ENCODE data around the gene RHOV.
"Not testable (repeated sequence)": the region's sequence is repeated elsewhere in the genome, so short reads cannot be mapped to it uniquely, and the experiment has no call there.

The RHOV gene

GRCh38 chr15:40871749-40872617, 2.1 kb downstream of the RHOV start:
- no peak for DNase-seq

- no peak for DNase-seq
Observed at GRCh38 chr15:40870716-40871115, 3.3 kb downstream of the RHOV start.

DNA sequence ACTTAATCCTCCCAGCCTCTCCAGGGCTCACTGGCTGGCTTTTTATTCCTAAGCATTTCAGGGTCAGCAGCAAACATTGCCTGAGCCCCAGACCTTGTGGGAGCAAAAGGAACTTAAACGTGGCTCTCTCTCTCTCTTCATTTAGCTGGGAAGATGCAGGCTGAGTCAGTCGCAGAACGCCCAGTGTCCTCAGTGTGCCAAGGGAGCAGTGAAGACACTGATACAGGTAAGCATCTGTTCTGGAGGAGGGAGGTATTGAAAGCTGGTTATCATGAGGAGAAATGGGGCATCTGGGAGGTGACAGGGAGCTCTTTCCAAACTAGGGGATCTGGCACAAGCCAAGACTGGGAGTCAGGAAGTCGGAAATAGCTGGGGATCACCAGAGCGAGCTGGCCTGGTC, 4.3 kb downstream of the RHOV start:
- no peak for DNase-seq

- DNase-seq = no peak
Observed at GRCh38 chr15:40867199-40867598, 6.8 kb downstream of the RHOV start.

DNA sequence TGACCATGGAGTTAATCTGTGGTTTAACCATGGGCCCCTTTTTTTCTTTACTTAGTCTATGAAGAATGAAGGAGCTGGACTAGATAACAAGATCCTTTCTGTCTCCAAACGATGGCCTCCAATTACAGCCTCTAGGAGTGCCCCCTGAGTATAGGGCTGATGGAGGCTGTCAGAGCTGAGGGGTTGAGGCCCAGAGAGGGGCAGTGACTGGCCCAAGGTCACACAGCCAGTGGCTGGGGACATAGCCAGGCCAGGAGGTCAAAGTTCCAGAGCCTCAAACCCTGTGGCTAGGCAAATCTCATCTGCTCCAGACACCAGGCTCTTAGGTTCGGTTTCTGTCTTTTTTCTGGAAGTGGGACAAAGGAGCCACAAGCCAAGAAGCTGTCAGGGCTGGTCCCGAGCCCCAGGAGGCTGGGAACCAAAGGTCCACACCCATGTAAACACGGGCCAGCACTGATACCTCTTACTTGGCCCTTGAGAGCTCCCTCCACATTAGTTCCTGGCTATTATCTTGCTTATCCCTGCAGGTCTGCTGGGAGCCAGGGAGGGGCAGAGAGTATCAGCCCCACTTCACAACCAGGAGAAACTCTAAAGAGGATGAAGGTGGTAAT, 10.3 kb downstream of the RHOV start:
- no peak for DNase-seq

DNA sequence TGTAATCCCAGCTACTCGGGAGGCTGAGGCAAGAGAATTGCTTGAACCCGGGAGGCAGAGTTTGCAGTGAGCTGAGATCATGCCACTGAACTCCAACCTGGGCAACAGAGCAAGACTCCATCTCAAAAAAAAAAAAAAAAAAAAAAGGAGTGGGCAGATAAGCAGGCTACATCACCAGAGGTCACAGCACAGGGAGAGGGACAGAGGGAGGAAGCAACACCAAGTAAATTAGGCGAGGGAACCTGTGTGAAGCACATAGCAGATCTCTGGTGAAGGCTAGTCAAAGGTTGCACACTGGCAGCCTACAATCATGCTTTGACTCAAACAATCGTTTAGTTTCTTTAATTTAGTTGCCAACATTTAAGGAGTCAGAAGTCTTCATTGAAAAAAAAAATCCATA, 12.9 kb downstream of the RHOV start:
- not testable (repeated sequence) for DNase-seq

DNA sequence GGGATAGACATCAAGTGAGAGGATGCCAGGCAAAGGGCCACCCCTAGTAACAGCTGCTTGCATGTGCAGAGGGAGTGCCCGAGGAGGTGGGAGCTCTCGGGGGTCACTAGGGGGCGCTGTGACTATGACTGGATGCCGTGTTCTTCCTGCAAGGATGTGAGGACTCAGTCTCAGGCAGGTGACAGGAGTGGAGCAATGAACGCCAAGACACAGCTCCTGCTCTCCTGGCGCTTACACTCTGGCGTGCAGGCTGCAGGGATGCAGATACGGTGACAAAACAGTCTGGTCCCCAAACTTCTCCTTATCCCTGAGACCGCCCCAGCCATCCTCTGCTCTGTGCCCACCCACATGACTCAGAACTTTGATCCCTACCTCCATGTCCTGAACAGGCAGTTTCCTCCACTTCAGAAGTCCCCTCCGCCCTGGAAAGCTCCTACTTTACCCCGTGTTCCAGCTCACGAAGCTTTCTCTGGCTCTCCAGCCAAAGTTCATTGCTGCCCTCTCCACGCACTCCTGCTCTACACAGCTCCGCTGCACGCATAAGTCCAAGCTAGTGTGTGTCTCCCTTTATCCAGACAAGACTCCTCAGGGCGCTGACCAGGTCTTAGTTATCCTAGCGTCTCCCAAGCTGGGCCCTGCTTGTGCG, 14.7 kb downstream of the RHOV start:
- peak; percentile 18 for DNase-seq

DNA sequence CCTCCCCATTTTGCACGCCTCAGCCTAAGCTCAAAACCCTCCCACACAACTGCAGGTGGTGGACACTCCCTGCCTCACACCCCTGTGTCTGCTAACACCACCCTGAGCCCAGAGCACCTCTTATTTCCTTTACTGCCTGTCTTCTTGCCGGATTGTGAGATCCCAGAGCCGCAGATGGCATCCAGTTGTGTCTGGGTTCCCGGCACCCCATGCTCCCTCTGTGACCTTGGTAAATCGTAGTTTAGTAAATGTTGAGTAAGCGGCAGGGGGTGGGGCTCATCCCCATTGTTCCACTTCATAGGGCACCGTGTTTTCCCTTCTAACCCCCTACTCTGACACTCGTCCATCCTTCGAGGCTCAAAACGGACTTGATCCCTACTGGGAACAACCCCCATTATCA, 15.3 kb downstream of the RHOV start:
- DNase-seq = no peak

GRCh38 chr15:40857601-40858341, 16.3 kb downstream of the RHOV start:
- DNase-seq = peak; percentile 33

DNA sequence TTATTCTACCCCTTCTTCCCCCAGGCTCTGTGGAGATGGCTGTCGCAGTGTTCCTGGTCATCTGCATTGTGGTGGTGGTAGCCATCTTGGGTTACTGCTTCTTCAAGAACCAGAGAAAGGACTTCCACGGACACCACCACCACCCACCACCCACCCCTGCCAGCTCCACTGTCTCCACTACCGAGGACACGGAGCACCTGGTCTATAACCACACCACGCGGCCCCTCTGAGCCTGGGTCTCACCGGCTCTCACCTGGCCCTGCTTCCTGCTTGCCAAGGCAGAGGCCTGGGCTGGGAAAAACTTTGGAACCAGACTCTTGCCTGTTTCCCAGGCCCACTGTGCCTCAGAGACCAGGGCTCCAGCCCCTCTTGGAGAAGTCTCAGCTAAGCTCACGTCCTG, 17.3 kb downstream of the RHOV start:
- no peak for DNase-seq

- no peak for DNase-seq
Observed at GRCh38 chr15:40855706-40856234, 18.3 kb downstream of the RHOV start.

DNA sequence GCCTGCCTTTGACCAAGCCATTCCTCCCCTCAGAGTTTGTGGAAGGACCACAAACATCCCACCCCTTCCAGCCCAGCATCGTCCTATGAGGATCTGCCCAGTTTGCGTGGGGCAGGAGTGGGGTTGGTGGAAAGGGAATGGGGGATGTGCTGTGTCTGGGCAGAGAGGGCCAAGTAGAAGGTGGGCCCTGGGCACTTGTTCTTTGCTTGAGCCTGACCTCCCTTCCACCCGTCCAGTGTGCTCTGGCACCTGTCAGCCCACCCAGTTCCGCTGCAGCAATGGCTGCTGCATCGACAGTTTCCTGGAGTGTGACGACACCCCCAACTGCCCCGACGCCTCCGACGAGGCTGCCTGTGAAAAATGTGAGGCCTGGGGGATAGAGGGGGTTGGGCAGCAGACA, 19.9 kb downstream of the RHOV start:
- DNase-seq = no peak

DNA sequence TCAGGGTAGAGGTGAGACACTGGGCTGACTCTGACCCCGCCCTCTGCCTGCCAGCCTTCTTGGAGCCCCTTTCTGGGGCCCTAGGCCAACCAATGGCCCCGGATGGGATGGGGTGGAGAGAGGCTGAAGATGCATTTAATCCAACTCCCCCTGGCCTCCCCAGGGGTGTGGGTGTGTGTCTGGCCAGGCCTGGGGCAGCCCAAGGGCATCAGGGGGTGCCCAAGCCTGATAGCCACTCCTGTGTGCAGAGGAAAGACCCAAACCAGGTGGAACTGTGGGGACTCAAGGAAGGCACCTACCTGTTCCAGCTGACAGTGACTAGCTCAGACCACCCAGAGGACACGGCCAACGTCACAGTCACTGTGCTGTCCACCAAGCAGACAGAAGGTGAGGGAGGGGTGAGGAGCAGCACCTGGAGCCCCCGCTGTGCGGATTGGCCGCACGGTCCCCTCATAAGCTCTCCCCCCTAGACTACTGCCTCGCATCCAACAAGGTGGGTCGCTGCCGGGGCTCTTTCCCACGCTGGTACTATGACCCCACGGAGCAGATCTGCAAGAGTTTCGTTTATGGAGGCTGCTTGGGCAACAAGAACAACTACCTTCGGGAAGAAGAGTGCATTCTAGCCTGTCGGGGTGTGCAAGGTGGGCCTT, 20.7 kb downstream of the RHOV start:
- no peak for DNase-seq

- no peak for DNase-seq
Observed at GRCh38 chr15:40852529-40852928, 21.5 kb downstream of the RHOV start.

DNA sequence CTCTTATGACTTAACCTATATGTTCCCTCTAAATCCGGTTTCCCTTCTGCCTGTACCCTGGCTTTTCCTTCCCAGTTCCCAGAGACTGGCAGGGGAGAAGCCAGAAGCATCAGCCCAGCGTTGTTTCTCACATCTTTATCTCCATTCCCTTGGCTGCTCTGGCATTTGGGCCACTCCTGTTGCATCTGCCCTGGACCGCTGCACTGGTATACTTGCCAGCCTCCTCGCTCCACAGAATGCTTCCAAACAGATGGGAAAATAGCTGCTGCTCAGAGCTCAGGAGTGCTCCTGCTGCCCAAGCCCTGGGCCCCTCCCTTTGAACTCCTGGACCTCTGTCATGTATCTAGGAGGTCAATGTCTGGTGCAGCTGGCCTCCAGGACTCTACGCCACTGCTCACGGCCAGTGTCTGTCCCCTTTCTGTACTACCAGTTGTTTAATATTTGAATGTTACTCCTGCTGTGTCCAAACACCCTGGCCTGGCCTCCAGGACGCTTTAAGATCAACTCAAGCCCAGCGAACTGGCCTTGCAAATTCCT, 23.4 kb downstream of the RHOV start:
- DNase-seq = no peak

DNA sequence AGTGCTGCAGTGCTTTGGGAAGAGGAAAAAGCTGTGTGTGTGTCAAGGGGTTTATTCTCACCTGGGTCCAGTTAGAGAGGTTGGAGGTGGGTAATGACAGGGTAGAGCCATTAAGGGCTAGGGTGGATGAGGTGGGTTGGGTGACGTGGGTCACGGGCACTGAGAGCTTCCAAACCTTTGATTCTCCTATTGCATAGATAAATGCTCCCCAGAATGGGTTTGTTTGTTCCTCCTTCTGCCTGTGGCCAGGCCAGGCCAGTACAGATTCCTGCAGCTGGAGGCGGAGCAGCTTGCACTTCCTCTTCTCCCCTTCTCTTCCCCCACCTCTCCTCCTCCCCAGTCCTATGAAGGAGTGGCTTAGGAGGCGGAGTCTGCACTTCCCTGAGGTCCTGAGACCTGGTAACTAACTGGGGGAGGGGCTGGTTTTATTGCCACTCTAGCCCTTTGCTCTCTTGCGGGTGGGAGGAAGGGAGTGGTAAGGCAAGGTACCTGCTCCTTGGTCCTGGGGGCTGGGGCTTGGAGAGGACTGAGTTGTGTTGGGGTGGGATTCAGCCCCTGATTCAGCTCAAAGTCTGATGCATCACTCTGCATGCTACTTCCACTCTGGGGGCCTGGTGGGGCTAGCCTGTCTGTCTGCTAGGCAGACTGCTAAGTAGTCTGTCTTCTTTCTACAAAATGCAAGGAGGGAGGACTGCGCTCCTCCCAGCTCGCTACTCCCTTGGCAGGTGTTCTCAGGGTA, 26.6 kb downstream of the RHOV start:
- no peak for DNase-seq

GRCh38 chr15:40846841-40847222, 27.2 kb downstream of the RHOV start:
- no peak for DNase-seq

DNA sequence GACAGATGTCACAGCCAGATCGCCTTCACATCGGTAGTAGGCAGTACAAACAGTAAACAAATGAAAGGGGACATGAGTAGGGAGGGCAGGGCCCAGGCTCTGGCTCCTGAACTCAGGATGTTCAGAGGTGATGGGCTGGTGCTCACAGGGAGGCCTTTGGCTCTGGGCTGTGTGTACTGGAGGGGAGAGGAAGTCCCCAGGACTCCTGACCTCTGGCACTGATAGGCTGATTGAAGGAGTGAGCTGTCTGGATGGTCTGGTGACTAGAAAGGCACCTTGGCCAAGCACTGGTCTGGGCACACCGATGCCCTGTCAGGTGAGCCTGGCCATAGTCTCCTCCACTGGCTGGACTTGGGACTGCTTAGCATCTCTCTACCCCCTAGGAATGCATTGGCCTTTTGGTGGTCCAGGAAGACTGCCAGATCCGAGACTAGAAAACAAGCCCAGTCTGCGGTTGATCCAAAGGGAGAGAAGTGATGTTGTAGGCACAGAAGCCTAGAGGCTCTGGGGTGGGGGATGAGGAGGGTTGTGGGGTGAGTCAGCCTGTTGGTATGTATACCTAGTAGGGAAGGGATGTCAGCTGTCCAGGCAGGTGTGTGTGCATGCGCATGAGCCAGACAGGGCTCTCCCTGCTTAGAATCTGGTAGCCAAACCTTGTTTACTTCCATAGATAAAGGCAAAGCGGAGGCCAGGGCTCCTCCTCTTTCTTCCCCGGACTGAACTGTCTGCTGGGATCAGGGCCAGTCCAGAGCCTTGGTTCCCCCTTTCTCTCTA, 28.3 kb downstream of the RHOV start:
- no peak for DNase-seq

DNA sequence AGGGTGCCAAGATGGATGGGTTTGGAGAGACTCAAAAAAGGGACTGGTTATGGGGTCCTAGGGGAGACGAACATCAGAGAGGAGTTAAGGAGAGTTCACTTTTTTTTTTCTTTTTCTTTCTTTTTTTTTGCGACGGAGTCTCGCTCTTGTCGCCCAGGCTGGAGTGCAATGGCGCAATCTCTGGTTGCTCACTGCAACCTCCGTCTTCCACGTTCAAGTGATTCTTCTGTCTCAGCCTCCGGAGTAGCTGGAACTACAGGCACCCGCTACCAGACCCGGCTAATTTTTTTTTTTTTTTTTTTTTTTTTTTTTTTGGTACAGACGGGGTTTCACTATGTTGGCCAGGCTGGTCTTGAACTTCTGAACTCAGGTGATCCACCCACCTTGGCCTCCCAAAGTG, 29.0 kb downstream of the RHOV start:
- DNase-seq = no peak

GRCh38 chr15:40844696-40845030, 29.4 kb downstream of the RHOV start:
- no peak for DNase-seq
